Activated CD4-positive, alpha-beta T cell treated with anti-CD3 and anti-CD28 coated beads, Interleukin-2, amount 50 U/mL, for 48 hours (primary cell): ENCODE results near the gene ABHD4.
A peak's percentile ranks its signal among the peaks of the same experiment; 100 is the strongest.
"Not testable (repeated sequence)": the region's sequence is repeated elsewhere in the genome, so short reads cannot be mapped to it uniquely, and the experiment has no call there.

Experiments
- DNase-seq, 2 experiments: peaks; one replicate each; pipeline ENCODE4 v3.0.0-alpha.2; 2020

ABHD4 gene

DNA sequence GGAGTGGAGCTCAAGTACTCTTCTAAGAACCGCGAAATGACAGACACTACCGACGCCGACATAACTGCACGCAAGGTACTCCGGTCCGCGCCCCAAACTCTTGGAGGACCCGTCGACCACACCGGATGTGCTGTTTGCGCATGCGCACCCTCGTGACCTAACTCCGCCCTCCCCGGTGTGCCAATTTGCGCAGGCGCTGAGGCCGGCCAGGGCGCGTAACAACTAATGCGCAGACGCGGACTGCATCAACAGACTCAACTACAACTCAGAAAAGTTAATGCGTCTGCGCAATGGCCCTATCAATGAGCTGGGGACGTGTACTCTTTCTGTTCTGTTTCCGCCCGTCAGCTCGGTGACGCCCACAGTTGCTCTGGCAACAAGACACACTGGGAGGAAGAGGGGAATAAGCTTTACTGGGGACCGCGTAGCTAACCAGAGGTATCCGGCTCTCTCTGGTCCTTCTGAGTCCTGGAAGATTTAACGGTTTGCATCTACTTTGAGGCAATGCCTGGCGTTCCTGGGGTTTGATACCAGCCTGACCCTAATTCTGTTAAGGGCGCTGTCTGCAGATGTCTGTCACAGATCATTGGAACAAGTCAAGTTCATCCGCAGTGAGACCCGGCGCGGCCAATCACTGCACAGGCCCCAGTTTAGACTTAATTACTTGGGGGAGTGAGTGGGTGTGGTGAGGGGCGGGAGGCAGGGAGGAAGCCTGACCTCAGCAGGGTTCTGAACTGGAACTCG lies 8.8 kb upstream of the ABHD4 start, which contains the start of gene DAD1:
Gene DAD1 (minus strand): TSS at position 129 of the 744 bp plus-strand sequence. CDS start 67 bp downstream, at position 62.
- DNase-seq, result peak; percentile 98 to 99

GRCh38 chr14:22593189-22593588 lies 4.9 kb upstream of the ABHD4 start:
- DNase-seq, result no peak

DNA sequence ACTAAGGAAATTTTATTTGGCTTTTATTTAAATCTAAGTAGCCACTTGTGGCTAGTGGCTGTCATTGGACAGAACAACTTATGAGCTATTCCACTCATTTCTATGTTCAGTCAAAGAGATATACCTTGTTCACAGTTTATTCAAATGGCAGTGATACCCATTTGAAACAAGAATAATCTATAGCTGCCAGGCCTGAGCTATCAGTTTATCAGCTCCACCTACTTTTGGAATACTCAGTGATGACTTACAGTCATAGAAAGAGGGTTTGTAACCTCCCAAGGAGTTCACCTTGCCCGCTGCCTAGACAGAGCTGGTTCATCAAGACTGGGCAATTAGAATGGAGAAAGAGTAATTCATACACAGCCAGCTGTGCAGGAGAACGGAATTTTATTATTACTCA lies 4.5 kb upstream of the ABHD4 start:
- DNase-seq, result no peak

GRCh38 chr14:22594156-22594716 lies 3.9 kb upstream of the ABHD4 start:
- no peak for DNase-seq

DNA sequence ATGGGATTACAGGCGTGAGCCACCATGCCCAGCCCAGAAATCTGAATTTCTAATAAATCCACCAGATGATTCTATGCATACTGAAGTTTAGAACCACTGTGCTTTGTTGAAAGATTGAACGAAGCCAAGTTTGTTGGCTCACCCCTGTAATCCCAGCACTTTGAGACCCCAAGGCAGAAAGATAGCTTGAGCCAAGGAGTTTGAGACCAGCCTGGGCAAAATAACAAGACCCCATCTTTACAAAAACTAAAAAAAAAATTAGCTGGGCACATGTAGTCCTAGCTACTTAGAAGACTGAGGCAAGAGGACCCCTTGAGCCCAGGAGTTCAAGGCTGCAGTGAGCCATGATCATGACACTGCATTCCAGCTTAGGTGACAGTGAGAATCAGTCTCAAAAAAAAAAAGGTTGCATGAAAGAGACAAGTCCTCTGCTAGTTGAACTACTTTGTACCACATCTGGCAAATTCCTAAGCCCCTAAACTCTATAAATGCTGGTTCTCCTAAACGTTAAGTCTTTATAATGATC lies 1.7 kb upstream of the ABHD4 start:
- DNase-seq, result no peak

- DNase-seq, result no peak
These were observed 835 bp upstream of the ABHD4 start for GRCh38 chr14:22597265-22597664.

- no peak for DNase-seq
These were observed 365 bp upstream of the ABHD4 start for GRCh38 chr14:22597771-22598098.

GRCh38 chr14:22598896-22599244 lies 770 bp downstream of the ABHD4 start:
- DNase-seq, result peak; percentile 38 to 56

DNA sequence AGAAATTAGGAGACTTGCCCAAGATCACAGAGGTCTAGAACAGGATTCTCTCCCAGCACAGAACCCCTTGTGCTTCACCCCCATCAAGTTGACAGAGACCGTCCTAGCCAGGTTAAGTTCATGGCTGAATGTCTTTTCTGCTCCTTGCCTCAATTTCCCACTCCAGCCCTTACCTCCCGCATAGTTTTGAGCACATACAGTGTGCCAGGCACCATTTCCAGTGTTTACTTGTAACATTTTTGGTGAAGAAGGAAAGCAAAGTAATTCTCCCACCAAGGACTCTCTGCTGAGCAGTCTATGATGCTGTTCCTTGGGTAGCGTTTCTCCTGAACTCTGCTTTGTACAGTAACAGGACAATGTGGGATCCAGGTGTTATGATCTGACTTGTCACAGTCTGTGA lies 1.2 kb downstream of the ABHD4 start:
- DNase-seq, result no peak

DNA sequence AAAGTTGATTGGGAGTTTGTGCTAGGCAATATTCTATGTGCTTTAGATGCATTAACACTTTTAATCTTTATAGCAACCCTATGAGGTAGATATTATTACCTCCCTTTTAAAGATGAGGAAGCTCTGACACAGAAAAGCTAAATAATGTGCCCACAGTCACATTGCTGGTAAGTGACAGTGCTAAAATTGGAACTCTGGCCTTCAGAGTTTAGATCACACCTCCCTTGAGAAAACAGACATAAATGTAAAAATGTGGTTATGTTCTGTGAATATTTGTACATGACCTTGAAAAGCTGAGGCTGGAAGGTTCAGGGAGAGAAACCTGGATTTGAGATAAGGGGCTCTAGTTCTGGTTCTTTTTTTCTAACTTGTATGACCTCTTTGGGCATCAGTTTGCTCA lies 1.9 kb downstream of the ABHD4 start:
- DNase-seq, result no peak

- no peak for DNase-seq
These were observed 3.4 kb downstream of the ABHD4 start for GRCh38 chr14:22601456-22601855.

- DNase-seq, result no peak
These were observed 3.9 kb downstream of the ABHD4 start for GRCh38 chr14:22601996-22602395.

DNA sequence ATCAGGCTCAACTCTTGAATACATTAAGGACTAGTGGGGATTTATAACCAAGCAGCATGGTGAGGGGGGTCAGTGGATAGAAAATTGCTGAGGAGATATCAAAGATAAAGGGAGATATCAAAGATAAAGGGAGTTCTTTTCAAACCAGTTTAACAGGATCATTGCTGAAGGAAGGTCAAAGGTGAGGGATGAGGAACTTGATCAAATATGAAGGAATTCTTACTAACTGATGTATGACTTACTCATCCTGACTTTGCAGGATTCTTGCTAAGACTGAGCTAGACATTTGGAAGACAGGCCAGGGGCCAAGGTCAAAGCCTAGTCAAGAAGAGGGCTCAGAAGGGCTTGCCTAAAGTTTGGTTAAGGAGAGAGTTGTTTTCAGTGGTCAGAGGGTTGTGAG lies 4.8 kb downstream of the ABHD4 start:
- no peak for DNase-seq

DNA sequence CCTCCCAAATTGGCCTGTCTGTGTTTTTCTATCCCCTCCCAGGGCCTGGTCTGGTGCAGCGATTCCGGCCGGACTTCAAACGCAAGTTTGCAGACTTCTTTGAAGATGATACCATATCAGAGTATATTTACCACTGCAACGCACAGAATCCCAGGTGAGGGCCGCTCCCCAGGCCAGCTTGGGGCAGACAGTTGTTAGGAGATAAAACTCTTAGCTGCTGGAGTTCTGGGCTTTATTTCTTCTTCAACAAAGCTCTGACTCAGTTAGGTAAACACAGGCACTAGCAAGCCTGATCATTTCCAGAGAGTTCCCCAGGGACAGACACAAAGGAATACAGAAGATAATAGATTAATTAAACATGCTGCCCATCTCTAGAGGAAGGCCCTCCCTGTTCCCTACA lies 8.3 kb downstream of the ABHD4 start:
- no peak for DNase-seq

DNA sequence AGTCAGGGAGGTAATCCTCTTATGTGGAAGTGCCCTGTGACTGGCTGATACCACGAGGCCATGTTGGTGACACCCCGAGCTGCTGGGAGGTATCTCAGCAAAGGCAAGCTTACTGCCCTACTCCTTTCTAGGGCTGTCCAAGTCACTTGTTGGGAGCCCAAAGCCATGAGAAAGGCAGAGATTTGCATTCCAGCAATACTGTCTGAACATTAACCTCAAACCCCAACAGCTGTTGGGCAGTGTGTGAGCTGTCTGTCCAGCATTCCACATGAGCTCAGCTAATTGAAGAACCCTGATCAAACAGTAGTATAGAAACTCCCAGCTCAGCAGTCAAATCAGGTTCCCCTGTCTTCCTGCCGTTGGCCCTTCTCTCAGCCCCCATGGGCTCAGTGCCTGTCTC lies 9.2 kb downstream of the ABHD4 start:
- DNase-seq, result no peak

- DNase-seq, result no peak
These were observed 12.8 kb downstream of the ABHD4 start for GRCh38 chr14:22610931-22611330.

DNA sequence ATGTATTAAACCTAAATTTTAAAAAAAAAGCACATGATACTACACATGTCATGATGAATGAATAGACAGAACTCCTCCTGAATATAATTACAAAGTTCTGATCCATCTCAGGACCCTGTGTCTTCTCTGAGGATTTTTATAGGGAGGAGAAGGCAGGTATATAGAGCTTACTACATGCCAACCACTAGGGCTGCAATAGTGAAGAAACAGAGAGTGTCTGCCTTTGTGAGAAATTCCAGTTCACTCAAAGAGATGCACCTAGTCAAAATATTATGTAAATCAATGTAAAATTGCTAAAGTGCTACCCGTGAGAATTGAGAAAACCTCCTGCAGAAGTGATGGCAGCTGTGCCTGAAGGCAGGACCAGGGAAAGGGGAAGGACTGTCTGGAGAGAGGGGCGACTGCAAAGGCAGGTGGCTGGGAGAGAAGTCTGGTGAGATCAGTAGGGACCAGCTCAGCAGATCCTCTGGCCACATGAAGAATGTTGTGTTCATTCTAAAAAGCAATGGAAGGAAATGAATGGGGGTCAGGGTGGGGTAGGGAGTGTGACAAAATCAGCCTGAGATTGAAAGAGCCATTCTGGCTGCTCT lies 15.1 kb downstream of the ABHD4 start:
- no peak for DNase-seq

- DNase-seq, result no peak
These were observed 15.7 kb downstream of the ABHD4 start for GRCh38 chr14:22613736-22614239.

DNA sequence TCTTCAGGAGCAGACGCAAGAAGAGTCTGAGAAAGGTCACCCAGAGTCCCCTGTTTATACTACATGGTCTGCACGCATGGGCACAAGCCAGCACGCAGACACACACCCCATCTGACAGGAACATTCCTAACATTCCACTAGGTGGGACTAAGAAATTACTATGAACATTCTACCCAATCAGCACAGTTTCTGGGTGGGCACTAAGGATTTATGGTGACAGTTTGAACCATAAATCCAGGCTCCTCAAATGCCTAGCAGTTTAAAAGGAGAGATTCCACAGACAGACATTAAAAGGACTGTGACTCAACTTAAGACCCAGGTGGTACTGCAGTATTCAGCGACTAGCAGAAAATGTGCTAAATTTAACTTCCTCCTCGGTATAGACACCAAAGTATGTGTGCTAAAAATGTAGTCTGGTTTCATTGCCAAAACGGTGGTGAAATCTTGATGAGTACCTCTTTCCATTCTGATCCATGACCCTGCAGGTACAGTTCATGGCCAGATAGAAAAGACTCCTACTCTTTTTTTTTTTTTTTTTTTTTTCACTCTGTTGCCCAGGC lies 16.2 kb downstream of the ABHD4 start:
- DNase-seq, result no peak

DNA sequence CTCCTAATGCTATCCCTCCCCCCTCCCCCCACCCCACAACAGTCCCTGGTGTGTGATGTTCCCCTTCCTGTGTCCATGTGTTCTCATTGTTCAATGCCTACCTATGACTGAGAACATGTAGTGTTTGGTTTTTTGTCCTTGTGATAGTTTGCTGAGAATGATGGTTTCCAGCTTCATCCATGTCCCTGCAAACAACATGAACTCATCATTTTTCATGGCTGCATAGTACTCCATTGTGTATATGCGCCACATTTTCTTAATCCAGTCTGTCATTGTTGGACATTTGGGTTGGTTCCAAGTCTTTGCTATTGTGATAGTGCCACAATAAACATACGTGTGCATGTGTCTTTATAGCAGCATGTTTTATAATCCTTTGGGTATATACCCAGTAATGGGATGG lies 17.7 kb downstream of the ABHD4 start:
- not testable (repeated sequence) for DNase-seq

DNA sequence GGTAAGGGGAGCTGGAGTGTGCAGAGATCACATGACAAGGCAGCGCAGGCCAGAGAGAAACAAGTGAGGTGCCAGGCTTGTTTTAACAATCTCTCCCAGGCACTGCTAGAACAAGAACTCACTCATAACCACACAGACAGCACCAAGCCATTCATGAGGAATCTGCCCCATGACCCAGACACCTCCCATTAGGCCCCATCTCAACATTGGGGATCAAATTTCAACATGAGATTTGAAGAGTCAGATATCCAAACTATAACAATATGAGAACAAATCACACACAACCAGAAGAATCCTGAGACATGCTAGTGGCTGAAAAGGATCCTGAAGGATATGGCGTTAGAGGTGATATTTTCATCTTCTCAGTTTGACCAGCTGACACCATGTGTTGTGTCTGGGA lies 24.2 kb downstream of the ABHD4 start:
- DNase-seq, result no peak

GRCh38 chr14:22623047-22623446 lies 24.9 kb downstream of the ABHD4 start:
- DNase-seq, result no peak

DNA sequence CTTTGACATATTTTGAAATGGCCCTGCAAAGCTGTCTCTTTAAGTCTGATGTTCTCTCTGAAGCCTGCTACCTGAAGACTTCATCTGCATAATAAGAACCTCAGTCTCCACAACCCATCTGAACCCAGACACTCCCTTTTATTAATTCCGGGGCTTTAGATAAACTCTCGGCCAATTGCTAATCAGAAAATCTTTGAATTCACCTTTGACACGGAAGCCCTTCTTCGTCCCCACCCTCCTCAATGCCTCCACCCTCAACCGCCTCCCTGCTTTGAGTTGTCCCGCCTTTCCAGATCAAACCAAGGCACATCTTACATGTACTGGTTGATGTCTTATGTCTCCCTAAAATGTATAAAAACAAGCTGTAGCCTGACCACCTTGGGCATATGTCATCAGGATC lies 28.5 kb downstream of the ABHD4 start:
- no peak for DNase-seq
